ENCODE measurements around the gene RABGAP1L. TPM values are rescaled to one million over a fixed set of nuclear protein-coding genes. Genes with fewer than 3 reads are reported as not detected.

The RABGAP1L gene
- total RNA-seq, 1 experiment from 2014 or later, result 76.9 TPM

DNA sequence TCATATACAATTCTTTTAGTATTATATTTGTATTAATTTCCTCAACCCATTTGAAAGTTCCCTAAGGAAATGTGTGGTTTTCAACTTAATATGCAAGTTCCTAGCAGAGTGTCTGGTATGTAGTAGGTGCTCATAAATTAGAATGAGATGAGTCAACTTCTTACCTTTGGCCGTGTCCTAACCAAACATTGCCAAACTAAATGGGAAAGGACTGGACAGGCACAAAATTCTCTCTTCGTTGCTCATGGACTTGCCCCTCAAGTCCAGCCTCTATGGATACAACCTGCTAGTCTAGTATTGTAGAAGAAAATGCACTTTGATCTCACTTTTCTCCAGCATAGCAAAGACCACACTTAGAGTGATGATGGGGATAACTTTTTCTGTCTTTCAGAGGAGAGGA, 875.5 kb downstream of the RABGAP1L start:
- ChIA-PET POLR2A (no interaction called here), CTCF (interaction anchor here (3.1 kb wide), 1 partner anchor 90 kb away, joined by 16 read pairs; no protein-coding TSS in a partner anchor)
- H3K9me3 Mint-ChIP-seq, result no peaks in the 10 kb centered on the region
- TF ChIP-seq, protein P1, sequence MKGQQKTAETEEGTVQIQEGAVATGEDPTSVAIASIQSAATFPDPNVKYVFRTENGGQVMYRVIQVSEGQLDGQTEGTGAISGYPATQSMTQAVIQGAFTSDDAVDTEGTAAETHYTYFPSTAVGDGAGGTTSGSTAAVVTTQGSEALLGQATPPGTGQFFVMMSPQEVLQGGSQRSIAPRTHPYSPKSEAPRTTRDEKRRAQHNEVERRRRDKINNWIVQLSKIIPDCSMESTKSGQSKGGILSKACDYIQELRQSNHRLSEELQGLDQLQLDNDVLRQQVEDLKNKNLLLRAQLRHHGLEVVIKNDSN (CRISPR knock-in tag; IDR thresholded peaks at IDR 0.05), result no peak
- TF ChIP-seq, protein P2, sequence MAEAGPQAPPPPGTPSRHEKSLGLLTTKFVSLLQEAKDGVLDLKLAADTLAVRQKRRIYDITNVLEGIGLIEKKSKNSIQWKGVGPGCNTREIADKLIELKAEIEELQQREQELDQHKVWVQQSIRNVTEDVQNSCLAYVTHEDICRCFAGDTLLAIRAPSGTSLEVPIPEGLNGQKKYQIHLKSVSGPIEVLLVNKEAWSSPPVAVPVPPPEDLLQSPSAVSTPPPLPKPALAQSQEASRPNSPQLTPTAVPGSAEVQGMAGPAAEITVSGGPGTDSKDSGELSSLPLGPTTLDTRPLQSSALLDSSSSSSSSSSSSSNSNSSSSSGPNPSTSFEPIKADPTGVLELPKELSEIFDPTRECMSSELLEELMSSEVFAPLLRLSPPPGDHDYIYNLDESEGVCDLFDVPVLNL (CRISPR knock-in tag; IDR thresholded peaks at IDR 0.05; ENCODE audit: borderline replicate concordance, low read depth), result no peak
- TF ChIP-seq SP1 (CRISPR knock-in tag; conservative IDR thresholded peaks at IDR 0.05), result no peak
- DNase-seq (ENCODE audit: low spot score), result no peak
- no peaks in the 10 kb centered on the region for H3K27me3 Mint-ChIP-seq (ENCODE audit: low read depth)
- no peak overlapping the region for H3K4me3 Mint-ChIP-seq
- H3K36me3 Mint-ChIP-seq, result no peaks in the 10 kb centered on the region
- ATAC-seq, result no peak
- H3K27ac Mint-ChIP-seq, result no peak overlapping the region
- H3K4me1 Mint-ChIP-seq, result peaks cover 22% of the 10 kb centered on the region

DNA sequence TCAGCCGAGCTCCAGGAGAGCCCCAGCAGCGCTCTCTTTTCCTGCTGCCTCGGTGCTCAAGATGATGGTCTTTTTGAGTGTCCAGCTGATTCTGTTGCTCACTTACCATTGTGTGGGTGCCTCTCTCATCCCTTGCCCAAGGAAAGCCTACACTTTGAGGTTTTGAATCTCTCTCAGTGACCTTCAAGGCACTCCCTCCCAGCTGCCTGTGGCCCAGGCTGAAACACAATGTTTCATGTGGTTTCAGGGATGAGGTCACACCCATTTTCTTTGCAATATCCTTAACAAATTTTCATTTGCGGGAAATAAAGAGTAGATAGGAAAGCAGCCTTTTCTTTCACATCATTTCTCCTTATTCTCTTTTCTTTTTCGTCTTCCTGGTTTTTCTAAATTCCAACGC, 876.5 kb downstream of the RABGAP1L start:
- POLR2A ChIA-PET, result interaction anchor here (1.1 kb wide), 1 partner anchor 12 kb away, joined by 4 read pairs; no protein-coding TSS in a partner anchor
- no peak for DNase-seq (ENCODE audit: low spot score)
- no peaks in the 10 kb centered on the region for H3K27me3 Mint-ChIP-seq (ENCODE audit: low read depth)
- TF ChIP-seq ATF1 (CRISPR knock-in tag; IDR thresholded peaks at IDR 0.05), result no peak
- no peak for TF ChIP-seq ZNF671 (CRISPR knock-in tag; IDR thresholded peaks at IDR 0.05)
- no peak overlapping the region; the same call in 1 of the 2 replicates for H3K4me3 Mint-ChIP-seq
- H3K27ac Mint-ChIP-seq, result no peak overlapping the region
- H3K4me1 Mint-ChIP-seq, result peaks cover 22% of the 10 kb centered on the region
- H3K36me3 Mint-ChIP-seq, result no peaks in the 10 kb centered on the region
- no peaks in the 10 kb centered on the region for H3K9me3 Mint-ChIP-seq
- CTCF ChIA-PET, result interaction anchor here (0.9 to 3.1 kb wide), 3 partner anchors 38 to 116 kb away, joined by 4 to 16 read pairs (median 4); no protein-coding TSS in a partner anchor
- no peak for ATAC-seq

DNA sequence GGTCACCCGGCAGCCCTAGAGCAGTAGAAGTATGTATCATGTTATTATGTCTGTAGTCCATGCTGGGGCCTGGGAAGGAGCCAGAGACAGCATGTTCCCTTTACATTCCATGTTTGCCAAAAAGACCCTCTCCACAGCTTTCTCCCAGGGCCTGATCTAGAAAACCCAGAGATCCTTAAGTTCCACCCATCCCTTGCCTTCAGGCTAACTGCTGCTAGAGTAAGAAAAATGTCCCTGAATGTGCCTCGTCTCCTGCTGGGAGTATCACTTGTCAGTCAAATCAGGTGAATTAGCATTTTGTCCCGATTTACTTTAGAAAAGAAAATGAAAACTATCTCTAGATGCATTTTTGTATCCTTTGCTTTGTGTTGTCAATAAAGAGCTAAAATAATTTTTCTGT, 877.2 kb downstream of the RABGAP1L start:
- no peaks in the 10 kb centered on the region for H3K27me3 Mint-ChIP-seq (ENCODE audit: low read depth)
- no peaks in the 10 kb centered on the region for H3K9me3 Mint-ChIP-seq
- H3K4me3 Mint-ChIP-seq, result no peak overlapping the region
- no peak for DNase-seq (ENCODE audit: low spot score)
- H3K36me3 Mint-ChIP-seq, result no peaks in the 10 kb centered on the region
- ATAC-seq, result peak; percentile 41
- POLR2A ChIA-PET, result interaction anchor here (1.1 kb wide), 1 partner anchor 13 kb away, joined by 4 read pairs; no protein-coding TSS in a partner anchor
- TF ChIP-seq, protein P3, sequence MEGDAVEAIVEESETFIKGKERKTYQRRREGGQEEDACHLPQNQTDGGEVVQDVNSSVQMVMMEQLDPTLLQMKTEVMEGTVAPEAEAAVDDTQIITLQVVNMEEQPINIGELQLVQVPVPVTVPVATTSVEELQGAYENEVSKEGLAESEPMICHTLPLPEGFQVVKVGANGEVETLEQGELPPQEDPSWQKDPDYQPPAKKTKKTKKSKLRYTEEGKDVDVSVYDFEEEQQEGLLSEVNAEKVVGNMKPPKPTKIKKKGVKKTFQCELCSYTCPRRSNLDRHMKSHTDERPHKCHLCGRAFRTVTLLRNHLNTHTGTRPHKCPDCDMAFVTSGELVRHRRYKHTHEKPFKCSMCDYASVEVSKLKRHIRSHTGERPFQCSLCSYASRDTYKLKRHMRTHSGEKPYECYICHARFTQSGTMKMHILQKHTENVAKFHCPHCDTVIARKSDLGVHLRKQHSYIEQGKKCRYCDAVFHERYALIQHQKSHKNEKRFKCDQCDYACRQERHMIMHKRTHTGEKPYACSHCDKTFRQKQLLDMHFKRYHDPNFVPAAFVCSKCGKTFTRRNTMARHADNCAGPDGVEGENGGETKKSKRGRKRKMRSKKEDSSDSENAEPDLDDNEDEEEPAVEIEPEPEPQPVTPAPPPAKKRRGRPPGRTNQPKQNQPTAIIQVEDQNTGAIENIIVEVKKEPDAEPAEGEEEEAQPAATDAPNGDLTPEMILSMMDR (IDR thresholded peaks at IDR 0.05), result no peak
- TF ChIP-seq NR2C2 (CRISPR knock-in tag; IDR thresholded peaks at IDR 0.05), result no peak
- TF ChIP-seq, protein P4, sequence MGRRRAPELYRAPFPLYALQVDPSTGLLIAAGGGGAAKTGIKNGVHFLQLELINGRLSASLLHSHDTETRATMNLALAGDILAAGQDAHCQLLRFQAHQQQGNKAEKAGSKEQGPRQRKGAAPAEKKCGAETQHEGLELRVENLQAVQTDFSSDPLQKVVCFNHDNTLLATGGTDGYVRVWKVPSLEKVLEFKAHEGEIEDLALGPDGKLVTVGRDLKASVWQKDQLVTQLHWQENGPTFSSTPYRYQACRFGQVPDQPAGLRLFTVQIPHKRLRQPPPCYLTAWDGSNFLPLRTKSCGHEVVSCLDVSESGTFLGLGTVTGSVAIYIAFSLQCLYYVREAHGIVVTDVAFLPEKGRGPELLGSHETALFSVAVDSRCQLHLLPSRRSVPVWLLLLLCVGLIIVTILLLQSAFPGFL (CRISPR knock-in tag; IDR thresholded peaks at IDR 0.05; ENCODE audit: borderline replicate concordance), result no peak
- TF ChIP-seq ETV6 (CRISPR knock-in tag; IDR thresholded peaks at IDR 0.05), result no peak
- no peak overlapping the region for H3K27ac Mint-ChIP-seq
- CTCF ChIA-PET, result interaction anchor here (0.9 to 3.1 kb wide), 3 partner anchors 37 to 114 kb away, joined by 3 to 16 read pairs (median 4); no protein-coding TSS in a partner anchor
- peaks cover 22% of the 10 kb centered on the region for H3K4me1 Mint-ChIP-seq

DNA sequence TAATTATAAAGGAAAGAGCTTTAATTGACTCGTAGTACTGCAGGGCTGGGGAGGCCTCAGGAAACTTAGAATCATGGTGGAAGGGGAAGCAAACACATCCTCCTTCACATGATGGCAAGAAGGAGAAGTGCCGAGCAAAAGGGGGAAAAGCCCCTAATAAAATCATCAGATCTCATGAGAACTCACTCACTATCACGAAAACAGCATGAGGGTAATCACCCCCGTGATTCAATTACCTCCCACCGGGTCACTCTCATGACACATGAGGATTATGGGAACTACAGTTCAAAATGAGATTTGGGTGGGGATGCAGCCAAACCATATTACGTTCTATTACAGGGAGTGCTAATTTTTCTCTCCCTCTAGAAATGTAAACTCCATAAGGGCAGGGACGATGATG, 878.1 kb downstream of the RABGAP1L start:
- POLR2A ChIA-PET, result no interaction called here
- no peaks in the 10 kb centered on the region for H3K9me3 Mint-ChIP-seq
- ATAC-seq, result no peak
- DNase-seq (ENCODE audit: low spot score), result no peak
- CTCF ChIA-PET, result interaction anchor here (1.1 to 3.1 kb wide), 3 partner anchors 36 to 114 kb away, joined by 4 to 16 read pairs (median 4); no protein-coding TSS in a partner anchor
- H3K4me3 Mint-ChIP-seq, result no peak overlapping the region
- no peak overlapping the region for H3K27ac Mint-ChIP-seq
- H3K27me3 Mint-ChIP-seq (ENCODE audit: low read depth), result no peaks in the 10 kb centered on the region
- peaks cover 22% of the 10 kb centered on the region for H3K4me1 Mint-ChIP-seq
- no peaks in the 10 kb centered on the region for H3K36me3 Mint-ChIP-seq
- TF ChIP-seq, protein P5, sequence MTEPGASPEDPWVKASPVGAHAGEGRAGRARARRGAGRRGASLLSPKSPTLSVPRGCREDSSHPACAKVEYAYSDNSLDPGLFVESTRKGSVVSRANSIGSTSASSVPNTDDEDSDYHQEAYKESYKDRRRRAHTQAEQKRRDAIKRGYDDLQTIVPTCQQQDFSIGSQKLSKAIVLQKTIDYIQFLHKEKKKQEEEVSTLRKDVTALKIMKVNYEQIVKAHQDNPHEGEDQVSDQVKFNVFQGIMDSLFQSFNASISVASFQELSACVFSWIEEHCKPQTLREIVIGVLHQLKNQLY (CRISPR knock-in tag; IDR thresholded peaks at IDR 0.05), result no peak
- no peak for TF ChIP-seq NFATC4 (CRISPR knock-in tag; IDR thresholded peaks at IDR 0.05)
- no peak for TF ChIP-seq ZNF232 (CRISPR knock-in tag; IDR thresholded peaks at IDR 0.05)
- TF ChIP-seq, protein P1 (CRISPR knock-in tag; IDR thresholded peaks at IDR 0.05), result no peak
- TF ChIP-seq EMX1 (CRISPR knock-in tag; IDR thresholded peaks at IDR 0.05), result no peak
- no peak for TF ChIP-seq NFYB (CRISPR knock-in tag; conservative IDR thresholded peaks at IDR 0.05; ENCODE audit: low read depth)
- no peak for TF ChIP-seq FOXJ3 (CRISPR knock-in tag; IDR thresholded peaks at IDR 0.05; ENCODE audit: borderline replicate concordance)
- TF ChIP-seq ZNF416 (CRISPR knock-in tag; IDR thresholded peaks at IDR 0.05), result no peak
- TF ChIP-seq, protein P6, sequence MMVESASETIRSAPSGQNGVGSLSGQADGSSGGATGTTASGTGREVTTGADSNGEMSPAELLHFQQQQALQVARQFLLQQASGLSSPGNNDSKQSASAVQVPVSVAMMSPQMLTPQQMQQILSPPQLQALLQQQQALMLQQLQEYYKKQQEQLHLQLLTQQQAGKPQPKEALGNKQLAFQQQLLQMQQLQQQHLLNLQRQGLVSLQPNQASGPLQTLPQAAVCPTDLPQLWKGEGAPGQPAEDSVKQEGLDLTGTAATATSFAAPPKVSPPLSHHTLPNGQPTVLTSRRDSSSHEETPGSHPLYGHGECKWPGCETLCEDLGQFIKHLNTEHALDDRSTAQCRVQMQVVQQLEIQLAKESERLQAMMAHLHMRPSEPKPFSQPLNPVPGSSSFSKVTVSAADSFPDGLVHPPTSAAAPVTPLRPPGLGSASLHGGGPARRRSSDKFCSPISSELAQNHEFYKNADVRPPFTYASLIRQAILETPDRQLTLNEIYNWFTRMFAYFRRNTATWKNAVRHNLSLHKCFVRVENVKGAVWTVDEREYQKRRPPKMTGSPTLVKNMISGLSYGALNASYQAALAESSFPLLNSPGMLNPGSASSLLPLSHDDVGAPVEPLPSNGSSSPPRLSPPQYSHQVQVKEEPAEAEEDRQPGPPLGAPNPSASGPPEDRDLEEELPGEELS (CRISPR knock-in tag; IDR thresholded peaks at IDR 0.05), result no peak
- TF ChIP-seq, protein P7, sequence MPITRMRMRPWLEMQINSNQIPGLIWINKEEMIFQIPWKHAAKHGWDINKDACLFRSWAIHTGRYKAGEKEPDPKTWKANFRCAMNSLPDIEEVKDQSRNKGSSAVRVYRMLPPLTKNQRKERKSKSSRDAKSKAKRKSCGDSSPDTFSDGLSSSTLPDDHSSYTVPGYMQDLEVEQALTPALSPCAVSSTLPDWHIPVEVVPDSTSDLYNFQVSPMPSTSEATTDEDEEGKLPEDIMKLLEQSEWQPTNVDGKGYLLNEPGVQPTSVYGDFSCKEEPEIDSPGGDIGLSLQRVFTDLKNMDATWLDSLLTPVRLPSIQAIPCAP (CRISPR knock-in tag; IDR thresholded peaks at IDR 0.05), result no peak
- no peak for TF ChIP-seq NR1H2 (CRISPR knock-in tag; IDR thresholded peaks at IDR 0.05)
